OCI-LY7 (cell line): ENCODE measurements around the gene NEDD8. TPM values are rescaled to one million over a fixed set of nuclear protein-coding genes. Genes with fewer than 3 reads are reported as not detected.

ENCODE experiments used
- BruUV-seq: library from RNA; stranded (reverse); fragments of 400-500 nt; replicated peaks from 2 replicates; lab custom pipeline; 2021; lab: Mats Ljungman, UMichigan
- CTCF ChIA-PET: fragments of 300-600 bp; sonication (Branson Sonifier 250); formaldehyde crosslinking; loops from one replicate; lab custom pipeline; 2022; ENCODE audit warnings: antibody characterized with exemption; ENCODE audit not compliant: unreplicated experiment; lab: Charles Lee
- POLR2A ChIA-PET: fragments of 300-600 bp; sonication (Branson Sonifier 250); formaldehyde crosslinking; loops from one replicate; lab custom pipeline; 2022; ENCODE audit warnings: antibody characterized with exemption; lab: Charles Lee
- DNase-seq: peaks from one replicate; pipeline ENCODE4 v3.0.0-alpha.2; 2015; ENCODE audit warnings: low spot score
- H2AFZ ChIP-seq: fragments of 200-600 bp; sonication (generic), shearing (Covaris generic); 2 replicates; pipeline ENCODE4 v1.6.1; 2014; ENCODE audit warnings: mild to moderate bottlenecking, antibody characterized with exemption, low read length, moderate library complexity
- H3K27ac ChIP-seq: fragments of 200-600 bp; sonication (generic); 2 replicates; pipeline ENCODE4 v1.5.1; 2014; ENCODE audit warnings: mixed run types, low read depth, mild to moderate bottlenecking, moderate library complexity, low read length, inconsistent platforms; ENCODE audit not compliant: poor library complexity, severe bottlenecking
- H3K36me3 ChIP-seq: fragments of 200-600 bp; sonication (generic); 2 replicates; pipeline ENCODE4 v1.6.1; 2014; ENCODE audit warnings: mild to moderate bottlenecking, antibody characterized with exemption, low read length, moderate library complexity, mixed read lengths; ENCODE audit not compliant: insufficient read depth
- H3K4me1 ChIP-seq: fragments of 200-600 bp; sonication (generic); 2 replicates; pipeline ENCODE4 v1.5.1; 2014; ENCODE audit warnings: mild to moderate bottlenecking, low read length; ENCODE audit not compliant: insufficient read depth, poor library complexity, severe bottlenecking
- H3K4me2 ChIP-seq: fragments of 200-600 bp; sonication (generic); 2 replicates; pipeline ENCODE4 v1.6.1; 2014; ENCODE audit warnings: mild to moderate bottlenecking, low read length
- H3K4me3 ChIP-seq: fragments of 200-600 bp; sonication (generic); 2 replicates; pipeline ENCODE4 v1.5.1; 2014; ENCODE audit warnings: mild to moderate bottlenecking, low read depth, low read length; ENCODE audit not compliant: poor library complexity, severe bottlenecking
- H3K79me2 ChIP-seq: fragments of 200-600 bp; sonication (generic); 2 replicates; pipeline ENCODE4 v1.6.1; 2016; ENCODE audit warnings: low read depth, mild to moderate bottlenecking, low read length, moderate library complexity, mixed read lengths; ENCODE audit not compliant: insufficient read depth
- H3K9me2 ChIP-seq: fragments of 200-600 bp; sonication (generic); 2 replicates; pipeline ENCODE4 v1.6.1; 2016; ENCODE audit warnings: mild to moderate bottlenecking, low read length, mixed read lengths; ENCODE audit not compliant: insufficient read depth
- H3K9me3 ChIP-seq: fragments of 200-600 bp; sonication (generic); 2 replicates; pipeline ENCODE4 v1.6.1; 2014; ENCODE audit warnings: mild to moderate bottlenecking, mixed run types, low read length, mixed read lengths
- H4K20me1 ChIP-seq: fragments of 200-600 bp; sonication (generic); 2 replicates; pipeline ENCODE4 v1.6.1; 2014; ENCODE audit warnings: mild to moderate bottlenecking, antibody characterized with exemption, low read length, moderate library complexity, mixed read lengths; ENCODE audit not compliant: insufficient read depth
- CTCF ChIP-seq: fragments of 200-600 bp; sonication (generic); conservative IDR thresholded peaks from 2 replicates; pipeline ENCODE4 v1.5.1; 2014; ENCODE audit warnings: mild to moderate bottlenecking, antibody characterized with exemption, low read length, moderate library complexity, mixed read lengths
- EZH2phosphoT487 ChIP-seq: fragments of 200-600 bp; sonication (generic); IDR thresholded peaks from 2 replicates; pipeline ENCODE4 v1.6.1; 2018; ENCODE audit warnings: low read depth, borderline replicate concordance, mild to moderate bottlenecking, mixed run types, antibody characterized with exemption, low read length, moderate library complexity, mixed read lengths
- intact Hi-C: fragments of 100-400 bp; cut with micrococcal nuclease; formaldehyde crosslinking; loops from one replicate; pipeline ENCODE4 v1.10.0; 2022; ENCODE audit not compliant: unreplicated experiment
- total RNA-seq, 2 experiments: library from RNA; depleted of rRNA in 1 of 2; stranded (reverse); fragments of >200 nt in 1 of 2; shearing (Covaris generic) in 1 of 2; gene quantifications; 2 replicates each; pipeline ENCODE4 v1.2.3, GENCODE V29; 2014 to 2022

The NEDD8 gene
- total RNA-seq, 2 experiments from 2014 or later = 167 to 174 TPM

GRCh38 chr14:24196071-24197055 lies 35.8 kb downstream of the NEDD8 start:
- Histone ChIP-seq H3K9me2 (no peaks in the 10 kb centered on the region), H3K79me2 (peaks cover 17% of the 10 kb centered on the region; the same call in 1 of the 2 replicates), H4K20me1 (no peaks in the 10 kb centered on the region), H3K4me2 (peak overlapping the region; percentile 91), H3K4me1 (peaks cover 26% of the 10 kb centered on the region), H3K4me3 (peak overlapping the region; percentile 75), H2AFZ (peak overlapping the region; percentile 32; the same call in 1 of the 2 replicates), H3K27ac (peak overlapping the region; percentile 86), H3K36me3 (peaks cover 44% of the 10 kb centered on the region), H3K9me3 (0 out of 2 replicates have a peak, but pooled peaks cover 3% of the 10 kb centered on the region)
- intact Hi-C loops = loop anchor here (1.0 to 5.0 kb wide), 2 partner anchors 17 to 171 kb away; partner anchors contain the start of genes CHMP4A and NFATC4
- ChIA-PET CTCF (interaction anchor here (0.5 to 1.0 kb wide), 3 partner anchors 15 to 88 kb away, joined by 3 to 4 read pairs (median 4); partner anchors contain the start of gene PSME1), POLR2A (interaction anchor here (0.7 to 2.3 kb wide), 8 partner anchors 14 to 86 kb away, joined by 3 to 18 read pairs (median 5); partner anchors contain the start of genes CHMP4A, EMC9, PSME1 and PSME2)
- TF ChIP-seq CTCF (no peak), EZH2phosphoT487 (no peak)
- TSS peak; percentile 85 for BruUV-seq
- DNase-seq = peak; percentile 71

DNA sequence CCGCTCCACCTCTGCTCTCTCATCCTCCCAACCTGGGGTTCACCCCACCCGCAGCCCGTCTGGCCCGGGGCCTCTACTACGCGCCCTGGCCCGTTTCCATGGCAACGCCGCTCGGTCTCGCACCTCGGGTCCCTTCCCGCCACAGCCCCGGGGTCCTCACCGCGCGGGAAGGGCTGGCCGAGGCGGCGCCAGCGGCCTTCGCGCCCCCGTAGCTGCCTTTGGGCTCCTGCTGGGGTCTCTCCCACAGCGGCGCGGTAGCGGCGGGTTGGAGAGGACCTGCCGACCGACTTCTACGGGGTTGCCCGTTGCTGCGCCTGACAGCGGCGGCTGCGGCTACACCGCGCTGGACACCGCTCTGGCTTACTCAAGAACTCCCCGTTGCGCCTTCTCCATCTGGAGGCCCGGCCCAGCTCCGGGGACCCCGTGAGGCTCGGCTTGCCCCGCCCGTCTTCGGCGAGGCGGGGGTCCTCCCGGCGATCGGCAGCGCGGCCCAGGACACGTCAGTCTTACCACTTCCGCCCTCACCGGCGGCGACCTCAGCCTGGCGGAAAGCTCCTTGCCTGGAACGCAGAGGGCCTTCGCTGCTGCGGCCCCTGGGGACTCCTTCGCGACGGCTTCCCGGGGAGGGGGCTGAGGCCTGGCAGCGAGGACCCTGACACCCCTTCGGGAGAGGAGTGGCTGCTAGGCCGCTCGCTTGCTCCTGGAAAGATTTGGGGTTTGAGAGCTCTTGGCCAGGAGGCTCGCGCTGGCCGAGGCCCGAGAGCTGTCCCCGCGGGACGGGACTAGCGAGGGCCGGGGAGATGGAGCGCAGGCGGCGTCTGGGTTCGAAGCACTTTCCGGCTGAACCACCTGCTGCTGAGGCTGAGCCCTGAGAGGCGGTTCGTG lies 36.7 kb downstream of the NEDD8 start, which contains the start of gene TM9SF1:
Gene TM9SF1 (minus strand): TSS at position 256 of the 885 bp plus-strand sequence. CDS start 422 bp downstream, outside the sequence.
- H3K4me2 ChIP-seq = peak within 1 kb of the TSS; percentile 91
- H3K36me3 ChIP-seq = peaks cover 38% of the 10 kb centered on the region
- peaks cover 26% of the 10 kb centered on the region for H3K4me1 ChIP-seq
- no peaks in the 10 kb centered on the region for H3K9me2 ChIP-seq
- intact Hi-C loops = loop anchor here (1.0 to 5.0 kb wide), 2 partner anchors 18 to 172 kb away; partner anchors contain the start of genes CHMP4A and NFATC4
- CTCF ChIA-PET = interaction anchor here (0.7 to 1.0 kb wide), 3 partner anchors 15 to 1745 kb away, joined by 3 to 4 read pairs (median 4); no protein-coding TSS in a partner anchor
- no peaks in the 10 kb centered on the region for H4K20me1 ChIP-seq
- no TSS peak for BruUV-seq
- H3K79me2 ChIP-seq = peaks cover 17% of the 10 kb centered on the region; the same call in 1 of the 2 replicates
- peak within 1 kb of the TSS; percentile 32 for H2AFZ ChIP-seq
- no peaks in the 10 kb centered on the region for H3K9me3 ChIP-seq
- POLR2A ChIA-PET = interaction anchor here (0.5 to 2.3 kb wide), 9 partner anchors 18 to 85 kb away, joined by 4 to 18 read pairs (median 6); partner anchors contain the start of genes CHMP4A, DCAF11, EMC9 and NRL
- TF ChIP-seq CTCF (no peak), EZH2phosphoT487 (no peak)
- DNase-seq = peak; percentile 93
- H3K27ac ChIP-seq = peak within 1 kb of the TSS; percentile 86
- H3K4me3 ChIP-seq = peak within 1 kb of the TSS; percentile 75
